HCT116 (cell line): ENCODE results near the gene IGFLR1. TPM values are rescaled to one million over a fixed set of nuclear protein-coding genes. Genes with fewer than 3 reads are reported as not detected.

Source experiments
- ATAC-seq: fragments of 200-7000 bp; cut with Tn5 transposase; 2 replicates; pipeline ENCODE4 v1.9.1; 2020; ENCODE audit warnings: mild to moderate bottlenecking, moderate library complexity
- BruUV-seq: library from RNA; stranded (reverse); fragments of 400-500 nt; replicated peaks from 2 replicates; lab custom pipeline; 2021; lab: Mats Ljungman, UMichigan
- CTCF ChIA-PET: fragments of 300-600 bp; sonication (Branson Sonifier 250); formaldehyde crosslinking; loops from one replicate; lab custom pipeline; 2021; ENCODE audit warnings: antibody characterized with exemption; lab: Charles Lee
- POLR2A ChIA-PET: fragments of 300-600, 350-600 bp; sonication (Branson Sonifier 250); formaldehyde crosslinking; loops from one replicate; lab custom pipeline; 2021; ENCODE audit warnings: antibody characterized with exemption; lab: Charles Lee
- RAD21 ChIA-PET, 2 experiments: fragments of 300-600 bp; sonication (Branson Sonifier 250); formaldehyde crosslinking; loops; one replicate each; lab custom pipeline; 2023; ENCODE audit warnings: low total read pairs in 2 of 2; ENCODE audit not compliant: uncharacterized antibody in 2 of 2, unreplicated experiment in 2 of 2, low non-redundant PET in 1 of 2; lab: Charles Lee
- DNase-seq: peaks from one replicate; pipeline ENCODE4 v3.0.0-alpha.2; 2010; ENCODE audit warnings: low read depth, low spot score
- H2AFZ ChIP-seq: fragments of 200-600 bp; shearing (Covaris generic), sonication (generic); 2 replicates; pipeline ENCODE4 v1.6.1; 2017; ENCODE audit warnings: low read depth, mixed run types, mixed read lengths, antibody characterized with exemption, low read length; ENCODE audit not compliant: poor library complexity, severe bottlenecking
- H3K27ac ChIP-seq: 2 replicates; pipeline ENCODE4 v1.5.1; 2012; ENCODE audit warnings: low read depth, low read length
- H3K27me3 ChIP-seq: fragments of 200-600 bp; sonication (generic); 2 replicates; pipeline ENCODE4 v1.6.1; 2016; ENCODE audit warnings: mixed run types, low read length, mixed read lengths; ENCODE audit not compliant: insufficient read depth
- H3K36me3 ChIP-seq, 2 experiments: fragments of 200-500 bp in 1 of 2; fragments of 200-600 bp in 1 of 2; sonication (Bioruptor generic) in 1 of 2; sonication (generic) in 1 of 2; 2 replicates each; pipeline versions ENCODE4 v1.5.1 to v1.6.1; 2014 to 2016; ENCODE audit warnings: low read length in 2 of 2, inconsistent platforms in 1 of 2, mixed read lengths in 1 of 2, mixed run types in 1 of 2; ENCODE audit not compliant: insufficient read depth in 2 of 2, control insufficient read depth in 1 of 2
- H3K4me1 ChIP-seq, 2 experiments: fragments of 200-600 bp in 1 of 2; sonication (generic) in 1 of 2; 2 replicates each; pipeline versions ENCODE4 v1.5.1 to v1.6.1; 2012 to 2017; ENCODE audit warnings: low read length in 2 of 2, inconsistent platforms in 1 of 2, mild to moderate bottlenecking in 1 of 2, mixed read lengths in 1 of 2, mixed run types in 1 of 2, moderate library complexity in 1 of 2; ENCODE audit not compliant: insufficient read depth in 2 of 2, control insufficient read depth in 1 of 2
- H3K4me2 ChIP-seq: fragments of 200-600 bp; sonication (generic); 2 replicates; pipeline ENCODE4 v1.6.1; 2017; ENCODE audit warnings: mixed run types, low read length, mixed read lengths
- H3K4me3 ChIP-seq, 2 experiments: fragments of 200-600 bp in 1 of 2; sonication (generic) in 1 of 2; replicated peaks in 1 of 2; 2 replicates each; pipeline ENCODE4 v1.5.1; 2011 to 2016; ENCODE audit warnings: low read length in 2 of 2, control low read depth in 1 of 2, low read depth in 1 of 2, mild to moderate bottlenecking in 1 of 2, mixed read lengths in 1 of 2, mixed run types in 1 of 2
- H3K79me2 ChIP-seq: fragments of 200-600 bp; sonication (generic); 2 replicates; pipeline ENCODE4 v1.6.1; 2017; ENCODE audit warnings: mild to moderate bottlenecking, mixed run types, low read length, moderate library complexity, mixed read lengths; ENCODE audit not compliant: insufficient read depth
- H3K9ac ChIP-seq: fragments of 200-600 bp; sonication (generic); 2 replicates; pipeline ENCODE4 v1.6.1; 2016; ENCODE audit warnings: low read length, mixed read lengths
- H3K9me2 ChIP-seq: fragments of 200-600 bp; sonication (generic), shearing (Covaris generic); 2 replicates; pipeline ENCODE4 v1.6.1; 2017; ENCODE audit warnings: mixed run types, mild to moderate bottlenecking, moderate library complexity; ENCODE audit not compliant: insufficient read depth
- H3K9me3 ChIP-seq, 2 experiments: fragments of 200-500 bp in 1 of 2; fragments of 200-600 bp in 1 of 2; sonication (Bioruptor generic) in 1 of 2; sonication (generic) in 1 of 2; 2 replicates each; pipeline ENCODE4 v1.6.1; 2014 to 2017; ENCODE audit warnings: low read length in 2 of 2, mixed read lengths in 2 of 2, inconsistent platforms in 1 of 2, low read depth in 1 of 2, mild to moderate bottlenecking in 1 of 2, mixed run types in 1 of 2, moderate library complexity in 1 of 2; ENCODE audit not compliant: control insufficient read depth in 1 of 2, insufficient read depth in 1 of 2
- H4K20me1 ChIP-seq: fragments of 200-600 bp; sonication (generic), shearing (Covaris generic); 2 replicates; pipeline ENCODE4 v1.6.1; 2017; ENCODE audit warnings: mixed run types, mild to moderate bottlenecking, moderate library complexity; ENCODE audit not compliant: insufficient read depth
- CBX3 ChIP-seq: IDR thresholded peaks from 2 replicates; pipeline ENCODE4 v1.6.1; 2012; ENCODE audit warnings: low read depth
- CTCF ChIP-seq, 3 experiments: fragments of 200-600 bp in 1 of 3; sonication (generic) in 1 of 3; IDR thresholded peaks in 2 of 3; conservative IDR thresholded peaks in 1 of 3; 2 replicates each; pipeline ENCODE4 v1.5.1; 2012 to 2017; ENCODE audit warnings: low read depth in 2 of 3, low read length in 2 of 3, antibody characterized with exemption in 1 of 3, borderline replicate concordance in 1 of 3, control low read depth in 1 of 3, mild to moderate bottlenecking in 1 of 3, mixed read lengths in 1 of 3, mixed run types in 1 of 3, moderate library complexity in 1 of 3; ENCODE audit not compliant: insufficient read depth in 1 of 3
- EGR1 ChIP-seq: IDR thresholded peaks from 2 replicates; pipeline ENCODE4 v1.6.1; 2012; ENCODE audit warnings: low read depth
- ELF1 ChIP-seq: IDR thresholded peaks from 2 replicates; pipeline ENCODE4 v1.6.1; 2012; ENCODE audit warnings: low read depth, borderline replicate concordance
- EZH2 ChIP-seq: fragments of 200-600 bp; sonication (generic); IDR thresholded peaks from 2 replicates; pipeline ENCODE4 v1.6.1; 2017; ENCODE audit warnings: antibody characterized with exemption, mixed run types
- EZH2phosphoT487 ChIP-seq: fragments of 200-600 bp; IDR thresholded peaks from 2 replicates; pipeline ENCODE4 v1.6.1; 2018; ENCODE audit warnings: antibody characterized with exemption, borderline replicate concordance
- FOSL1 ChIP-seq: IDR thresholded peaks from 2 replicates; pipeline ENCODE4 v1.6.1; 2012; ENCODE audit warnings: low read depth
- JUND ChIP-seq: IDR thresholded peaks from 2 replicates; pipeline ENCODE4 v1.6.1; 2012
- MAX ChIP-seq: IDR thresholded peaks from 2 replicates; pipeline ENCODE4 v1.6.1; 2012
- POLR2A ChIP-seq: IDR thresholded peaks from 2 replicates; pipeline ENCODE4 v1.7.0; 2011; ENCODE audit warnings: borderline replicate concordance; ENCODE audit not compliant: insufficient read depth, insufficient read length; ENCODE audit errors: extremely low read depth
- RAD21 ChIP-seq: IDR thresholded peaks from 2 replicates; pipeline ENCODE4 v1.6.1; 2012; ENCODE audit warnings: low read depth, mild to moderate bottlenecking
- SIN3A ChIP-seq: IDR thresholded peaks from 2 replicates; pipeline ENCODE4 v1.6.1; 2012; ENCODE audit warnings: low read depth
- SP1 ChIP-seq: IDR thresholded peaks from 2 replicates; pipeline ENCODE4 v1.6.1; 2012; ENCODE audit warnings: low read depth
- TCF7L2 ChIP-seq: IDR thresholded peaks from 2 replicates; pipeline ENCODE4 v1.7.0; 2011; ENCODE audit warnings: borderline replicate concordance, inconsistent platforms; ENCODE audit not compliant: insufficient read depth, insufficient read length; ENCODE audit errors: extremely low read depth
- YY1 ChIP-seq: IDR thresholded peaks from 2 replicates; pipeline ENCODE4 v1.6.1; 2011; ENCODE audit warnings: low read length, low read depth, moderate library complexity, mild to moderate bottlenecking; ENCODE audit not compliant: insufficient replicate concordance; ENCODE audit errors: extremely low read depth
- ZFX ChIP-seq: fragments of 450-650 bp; IDR thresholded peaks from 2 replicates; pipeline ENCODE4 v1.6.1; 2017
- ZNF274 ChIP-seq: fragments of 200-500 bp; sonication (Bioruptor generic); IDR thresholded peaks from 2 replicates; pipeline ENCODE4 v1.6.1; 2014; ENCODE audit warnings: mild to moderate bottlenecking, low read depth, low read length, inconsistent platforms
- intact Hi-C: fragments of 100-400 bp; cut with micrococcal nuclease; formaldehyde crosslinking; loops from 2 replicates; pipeline ENCODE4 v1.10.0; 2022
- total RNA-seq: library from RNA; stranded (reverse); gene quantifications from one replicate; pipeline ENCODE4 v1.2.1, GENCODE V29; 2021; ENCODE audit not compliant: unreplicated experiment
- TF ChIP-seq, protein P1 (sequence below): IDR thresholded peaks from 2 replicates; pipeline ENCODE4 v1.6.1; 2011; ENCODE audit warnings: mild to moderate bottlenecking, low read length, moderate library complexity; ENCODE audit not compliant: insufficient replicate concordance; ENCODE audit errors: extremely low read depth
- TF ChIP-seq, protein P2 (sequence below): IDR thresholded peaks from 2 replicates; pipeline ENCODE4 v1.6.1; 2012; ENCODE audit warnings: low read depth
- TF ChIP-seq, protein P3 (sequence below): IDR thresholded peaks from 2 replicates; pipeline ENCODE4 v1.6.1; 2012

IGFLR1 gene
- total RNA-seq, 1 experiment from 2014 or later: 8.3 TPM

DNA sequence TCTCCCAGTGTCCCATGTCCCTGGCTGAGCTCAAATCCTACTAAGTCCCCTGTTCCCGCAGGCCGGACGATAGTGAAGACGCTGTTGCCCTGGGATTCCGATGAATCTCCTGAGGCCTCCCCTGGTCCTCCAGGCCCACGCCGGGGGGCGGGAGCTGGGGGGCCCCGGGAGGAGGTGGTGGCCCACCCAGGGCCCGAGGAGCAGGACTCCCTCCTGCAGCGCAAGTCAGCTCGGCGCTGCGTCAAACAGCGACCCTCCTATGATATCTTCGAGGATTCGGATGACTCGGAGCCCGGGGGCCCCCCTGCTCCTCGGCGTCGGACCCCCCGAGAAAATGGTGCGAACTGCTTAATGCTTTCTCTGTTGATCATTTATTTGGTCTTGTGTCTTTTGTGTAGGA lies 18.6 kb downstream of the IGFLR1 start:
- ChIA-PET RAD21 (no interaction called here), POLR2A (interaction anchor here (1.0 to 1.3 kb wide), 2 partner anchors 17 to 22 kb away, joined by 3 to 5 read pairs; partner anchors contain the start of genes PSENEN and U2AF1L4), CTCF (interaction anchor here (0.9 kb wide), 1 partner anchor 17 kb away, joined by 3 read pairs; no protein-coding TSS in a partner anchor)
- TF ChIP-seq EZH2phosphoT487: no peak
- no peak for TF ChIP-seq ELF1
- no peak for TF ChIP-seq CTCF (IDR thresholded peaks at IDR 0.05 in 2 of 3, conservative IDR thresholded peaks at IDR 0.05 in 1 of 3; ENCODE audit: borderline replicate concordance in 1 of 3, insufficient read depth in 1 of 3, low read depth in 2 of 3, low read length in 2 of 3)
- TF ChIP-seq SP1: no peak
- TF ChIP-seq, protein P1, sequence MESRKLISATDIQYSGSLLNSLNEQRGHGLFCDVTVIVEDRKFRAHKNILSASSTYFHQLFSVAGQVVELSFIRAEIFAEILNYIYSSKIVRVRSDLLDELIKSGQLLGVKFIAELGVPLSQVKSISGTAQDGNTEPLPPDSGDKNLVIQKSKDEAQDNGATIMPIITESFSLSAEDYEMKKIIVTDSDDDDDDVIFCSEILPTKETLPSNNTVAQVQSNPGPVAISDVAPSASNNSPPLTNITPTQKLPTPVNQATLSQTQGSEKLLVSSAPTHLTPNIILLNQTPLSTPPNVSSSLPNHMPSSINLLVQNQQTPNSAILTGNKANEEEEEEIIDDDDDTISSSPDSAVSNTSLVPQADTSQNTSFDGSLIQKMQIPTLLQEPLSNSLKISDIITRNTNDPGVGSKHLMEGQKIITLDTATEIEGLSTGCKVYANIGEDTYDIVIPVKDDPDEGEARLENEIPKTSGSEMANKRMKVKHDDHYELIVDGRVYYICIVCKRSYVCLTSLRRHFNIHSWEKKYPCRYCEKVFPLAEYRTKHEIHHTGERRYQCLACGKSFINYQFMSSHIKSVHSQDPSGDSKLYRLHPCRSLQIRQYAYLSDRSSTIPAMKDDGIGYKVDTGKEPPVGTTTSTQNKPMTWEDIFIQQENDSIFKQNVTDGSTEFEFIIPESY: no peak
- TF ChIP-seq JUND: no peak
- TF ChIP-seq, protein P2, sequence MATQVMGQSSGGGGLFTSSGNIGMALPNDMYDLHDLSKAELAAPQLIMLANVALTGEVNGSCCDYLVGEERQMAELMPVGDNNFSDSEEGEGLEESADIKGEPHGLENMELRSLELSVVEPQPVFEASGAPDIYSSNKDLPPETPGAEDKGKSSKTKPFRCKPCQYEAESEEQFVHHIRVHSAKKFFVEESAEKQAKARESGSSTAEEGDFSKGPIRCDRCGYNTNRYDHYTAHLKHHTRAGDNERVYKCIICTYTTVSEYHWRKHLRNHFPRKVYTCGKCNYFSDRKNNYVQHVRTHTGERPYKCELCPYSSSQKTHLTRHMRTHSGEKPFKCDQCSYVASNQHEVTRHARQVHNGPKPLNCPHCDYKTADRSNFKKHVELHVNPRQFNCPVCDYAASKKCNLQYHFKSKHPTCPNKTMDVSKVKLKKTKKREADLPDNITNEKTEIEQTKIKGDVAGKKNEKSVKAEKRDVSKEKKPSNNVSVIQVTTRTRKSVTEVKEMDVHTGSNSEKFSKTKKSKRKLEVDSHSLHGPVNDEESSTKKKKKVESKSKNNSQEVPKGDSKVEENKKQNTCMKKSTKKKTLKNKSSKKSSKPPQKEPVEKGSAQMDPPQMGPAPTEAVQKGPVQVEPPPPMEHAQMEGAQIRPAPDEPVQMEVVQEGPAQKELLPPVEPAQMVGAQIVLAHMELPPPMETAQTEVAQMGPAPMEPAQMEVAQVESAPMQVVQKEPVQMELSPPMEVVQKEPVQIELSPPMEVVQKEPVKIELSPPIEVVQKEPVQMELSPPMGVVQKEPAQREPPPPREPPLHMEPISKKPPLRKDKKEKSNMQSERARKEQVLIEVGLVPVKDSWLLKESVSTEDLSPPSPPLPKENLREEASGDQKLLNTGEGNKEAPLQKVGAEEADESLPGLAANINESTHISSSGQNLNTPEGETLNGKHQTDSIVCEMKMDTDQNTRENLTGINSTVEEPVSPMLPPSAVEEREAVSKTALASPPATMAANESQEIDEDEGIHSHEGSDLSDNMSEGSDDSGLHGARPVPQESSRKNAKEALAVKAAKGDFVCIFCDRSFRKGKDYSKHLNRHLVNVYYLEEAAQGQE: no peak
- TF ChIP-seq, protein P3, sequence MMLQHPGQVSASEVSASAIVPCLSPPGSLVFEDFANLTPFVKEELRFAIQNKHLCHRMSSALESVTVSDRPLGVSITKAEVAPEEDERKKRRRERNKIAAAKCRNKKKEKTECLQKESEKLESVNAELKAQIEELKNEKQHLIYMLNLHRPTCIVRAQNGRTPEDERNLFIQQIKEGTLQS: no peak
- TF ChIP-seq ZNF274: no peak
- no peak for TF ChIP-seq EGR1
- TF ChIP-seq YY1: no peak
- TF ChIP-seq FOSL1: no peak
- TF ChIP-seq EZH2: no peak
- TF ChIP-seq RAD21: no peak
- TF ChIP-seq MAX: no peak
- no peak for TF ChIP-seq SIN3A
- TF ChIP-seq TCF7L2: no peak
- no peak for TF ChIP-seq ZFX
- no peak for TF ChIP-seq POLR2A
- TF ChIP-seq CBX3: no peak
- peaks cover 29% of the 10 kb centered on the region for H3K79me2 ChIP-seq
- H3K36me3 ChIP-seq: peaks cover 61 to 65% of the 10 kb centered on the region in 2 experiments
- peaks cover 7 to 9% of the 10 kb centered on the region in 2 experiments; a peak in 3 of 4 replicates for H3K4me1 ChIP-seq
- ATAC-seq (no peak), DNase-seq (no peak)
- H3K4me2 ChIP-seq: no peak overlapping the region
- H3K4me3 ChIP-seq: no peak overlapping the region
- no peaks in the 10 kb centered on the region for H3K27me3 ChIP-seq
- no peaks in the 10 kb centered on the region for H3K9me2 ChIP-seq
- H3K27ac ChIP-seq: no peak overlapping the region
- intact Hi-C loops: no loop called here
- H2AFZ ChIP-seq: no peak overlapping the region
- H3K9me3 ChIP-seq: no peaks in the 10 kb centered on the region
- no TSS peak for BruUV-seq
- H4K20me1 ChIP-seq: no peaks in the 10 kb centered on the region
- H3K9ac ChIP-seq: no peak overlapping the region
